HG03342 (cell line): ENCODE measurements around the gene NFE2L2.
A peak's percentile ranks its signal among the peaks of the same experiment; 100 is the strongest.
"Not testable (repeated sequence)": the region's sequence is repeated elsewhere in the genome, so short reads cannot be mapped to it uniquely, and the experiment has no call there.

Experiments used
- ATAC-seq: cut with Tn5 transposase; IDR thresholded peaks from one replicate; pipeline ENCODE4 v1.9.1; 2021; ENCODE audit warnings: mild to moderate bottlenecking, moderate library complexity; ENCODE audit not compliant: unreplicated experiment

The NFE2L2 gene

DNA sequence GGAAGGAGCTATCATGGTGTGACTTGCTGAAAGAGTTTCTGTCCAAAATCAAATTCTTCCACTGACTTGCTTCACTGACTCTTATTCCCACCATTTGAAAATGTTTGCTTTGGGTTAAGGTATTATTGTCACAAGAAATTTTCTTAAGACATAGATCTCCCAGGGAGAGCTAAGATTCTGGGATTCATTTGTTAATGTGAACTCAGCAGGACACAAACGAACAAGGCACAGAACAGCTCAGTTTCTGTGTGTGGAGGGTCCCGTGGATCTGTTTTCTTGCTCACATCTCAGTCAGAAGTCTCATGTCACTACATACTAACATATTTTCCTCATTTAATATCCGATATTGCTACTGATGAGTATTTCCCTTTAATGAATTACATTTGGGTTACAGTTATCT is 60.1 kb downstream of the NFE2L2 start:
- no peak for ATAC-seq

DNA sequence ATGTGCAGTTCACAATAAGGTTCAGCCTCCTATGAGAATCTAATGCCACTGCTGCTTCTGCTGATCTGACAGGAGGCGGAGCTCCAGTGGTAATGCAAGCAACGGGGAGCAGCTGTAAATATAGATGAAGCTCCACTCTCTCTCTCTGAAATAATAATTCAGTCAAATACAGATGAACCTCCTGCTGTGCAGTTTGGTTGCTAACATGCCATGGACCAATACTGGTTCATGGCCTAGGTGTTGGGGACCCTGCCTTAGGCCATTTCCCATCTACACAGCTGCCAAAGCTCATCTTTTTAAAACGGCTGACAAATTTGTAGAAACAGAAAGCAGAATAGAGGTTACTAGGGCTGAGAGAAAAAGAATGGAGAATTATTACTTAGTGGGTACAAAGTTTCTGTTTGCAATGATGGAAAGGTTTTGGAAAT is 62.6 kb downstream of the NFE2L2 start:
- ATAC-seq: no peak

- not testable (repeated sequence) for ATAC-seq
These were observed 64.1 kb downstream of the NFE2L2 start for GRCh38 chr2:177200419-177200818.

DNA sequence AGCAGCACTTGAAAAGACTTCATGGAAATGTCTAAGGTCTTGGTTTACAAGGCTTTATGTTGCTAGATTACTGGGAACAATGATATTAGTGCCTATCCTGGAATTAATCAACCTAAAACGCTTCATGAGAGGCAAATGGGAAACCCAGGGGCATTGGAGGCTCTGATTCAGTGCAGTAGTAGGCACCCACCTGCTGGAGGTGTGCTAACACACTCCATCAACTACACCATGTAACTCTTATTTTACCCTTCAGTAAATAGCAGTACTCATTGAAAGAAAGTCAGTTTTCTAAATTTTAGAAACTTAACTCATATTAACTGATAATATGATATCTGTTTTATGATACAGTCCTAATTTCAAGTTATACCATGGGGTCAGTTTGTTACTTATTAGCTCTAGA is 69.3 kb downstream of the NFE2L2 start:
- peak; percentile 45 for ATAC-seq

GRCh38 chr2:177193240-177193639 is 71.3 kb downstream of the NFE2L2 start:
- no peak for ATAC-seq

- no peak for ATAC-seq
These were observed 71.7 kb downstream of the NFE2L2 start for GRCh38 chr2:177192788-177193187.

GRCh38 chr2:177190941-177191340 is 73.6 kb downstream of the NFE2L2 start:
- no peak for ATAC-seq

GRCh38 chr2:177188482-177189469 is 75.8 kb downstream of the NFE2L2 start:
- no peak for ATAC-seq

- ATAC-seq: no peak
These were observed 76.8 kb downstream of the NFE2L2 start for GRCh38 chr2:177187631-177188312.

- ATAC-seq: not testable (repeated sequence)
These were observed 78.5 kb downstream of the NFE2L2 start for GRCh38 chr2:177186038-177186437.

DNA sequence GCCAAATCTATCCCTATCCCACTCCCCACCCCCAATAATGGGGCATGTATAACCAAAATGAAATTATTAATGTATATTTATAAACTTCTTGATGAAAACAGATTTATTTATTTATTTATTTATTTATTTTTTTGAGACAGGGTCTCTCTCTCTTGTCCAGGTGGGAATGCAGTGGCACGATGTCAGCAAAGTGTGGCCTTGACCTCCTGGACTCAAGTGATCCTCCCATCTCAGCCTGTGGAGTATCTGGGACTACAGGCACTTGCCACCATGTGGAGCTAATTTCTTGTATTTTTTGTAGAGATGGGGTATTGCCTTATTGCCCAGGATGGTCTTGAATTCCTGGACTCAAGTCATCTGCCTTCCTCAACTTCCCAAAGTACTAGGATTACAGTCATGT is 79.9 kb downstream of the NFE2L2 start:
- no peak for ATAC-seq

DNA sequence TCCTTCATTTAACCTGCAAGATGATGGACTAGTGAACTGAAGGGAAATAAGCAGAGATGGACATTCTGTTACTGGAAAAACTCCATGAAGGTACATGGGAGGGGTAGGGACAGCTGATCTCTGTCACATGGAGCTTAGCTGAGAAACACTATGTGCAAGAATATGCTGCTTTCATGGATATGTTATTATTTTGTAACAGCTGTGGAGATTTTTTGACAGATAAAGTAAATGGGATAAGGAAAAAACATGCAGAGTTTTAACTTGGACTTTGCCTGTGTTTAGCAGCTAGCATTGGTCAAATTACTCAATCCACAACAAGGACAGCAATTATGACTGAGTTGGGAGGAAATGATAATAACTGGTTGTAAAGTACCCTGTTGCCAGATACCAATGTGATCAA is 80.7 kb downstream of the NFE2L2 start:
- ATAC-seq: no peak
